ENCODE data around the gene CBLN3. TPM values are rescaled to one million over a fixed set of nuclear protein-coding genes. Genes with fewer than 3 reads are reported as not detected.

The CBLN3 gene
- total RNA-seq, 4 donors from 2014 or later, result 1.7 to 3.4 (median 2.3) TPM

DNA sequence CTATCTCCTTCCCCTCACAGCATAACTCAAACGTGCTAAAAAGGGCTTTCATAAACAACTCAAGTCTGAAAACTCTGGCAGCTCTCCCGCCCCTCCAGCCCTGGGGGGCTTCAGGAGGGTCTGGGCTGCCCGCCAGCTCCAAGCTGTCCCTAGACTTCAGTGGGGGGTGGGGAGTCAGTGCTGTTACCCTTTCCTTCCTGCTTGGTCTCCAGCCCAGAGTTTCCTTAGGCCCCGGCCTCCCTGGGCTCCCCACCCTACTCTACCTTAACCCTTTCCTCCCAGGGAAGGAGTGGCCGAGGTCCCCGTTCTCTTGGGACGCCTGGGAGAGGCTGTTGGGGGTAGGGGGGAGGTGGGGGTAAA is 31.2 kb downstream of the CBLN3 start:
- no peaks in the 10 kb centered on the region for H3K9me3 ChIP-seq
- no peaks in the 10 kb centered on the region for H3K36me3 ChIP-seq
- WGBS, 2 donors, result 14 to 19% methylated on average over 7 of the region's 7 CpGs
- no peaks in the 10 kb centered on the region for H3K27me3 ChIP-seq
- intact Hi-C loops (cut with DNase I), result no loop called here
- H3K27ac ChIP-seq, result peak overlapping the region; percentile 42 to 83 (median 77)
- peak in 1 of 2 donors; percentile 34 for DNase-seq
- TF ChIP-seq, protein P1, sequence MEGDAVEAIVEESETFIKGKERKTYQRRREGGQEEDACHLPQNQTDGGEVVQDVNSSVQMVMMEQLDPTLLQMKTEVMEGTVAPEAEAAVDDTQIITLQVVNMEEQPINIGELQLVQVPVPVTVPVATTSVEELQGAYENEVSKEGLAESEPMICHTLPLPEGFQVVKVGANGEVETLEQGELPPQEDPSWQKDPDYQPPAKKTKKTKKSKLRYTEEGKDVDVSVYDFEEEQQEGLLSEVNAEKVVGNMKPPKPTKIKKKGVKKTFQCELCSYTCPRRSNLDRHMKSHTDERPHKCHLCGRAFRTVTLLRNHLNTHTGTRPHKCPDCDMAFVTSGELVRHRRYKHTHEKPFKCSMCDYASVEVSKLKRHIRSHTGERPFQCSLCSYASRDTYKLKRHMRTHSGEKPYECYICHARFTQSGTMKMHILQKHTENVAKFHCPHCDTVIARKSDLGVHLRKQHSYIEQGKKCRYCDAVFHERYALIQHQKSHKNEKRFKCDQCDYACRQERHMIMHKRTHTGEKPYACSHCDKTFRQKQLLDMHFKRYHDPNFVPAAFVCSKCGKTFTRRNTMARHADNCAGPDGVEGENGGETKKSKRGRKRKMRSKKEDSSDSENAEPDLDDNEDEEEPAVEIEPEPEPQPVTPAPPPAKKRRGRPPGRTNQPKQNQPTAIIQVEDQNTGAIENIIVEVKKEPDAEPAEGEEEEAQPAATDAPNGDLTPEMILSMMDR (IDR thresholded peaks at IDR 0.05), result no peak
- no peak for TF ChIP-seq POLR2A (IDR thresholded peaks at IDR 0.05)
- peak overlapping the region in 1 of 3 donors; percentile 60 for H3K4me3 ChIP-seq (replicated peaks in 1 of 3)
- peaks cover 34 to 50% of the 10 kb centered on the region in 2 donors for H3K4me1 ChIP-seq

DNA sequence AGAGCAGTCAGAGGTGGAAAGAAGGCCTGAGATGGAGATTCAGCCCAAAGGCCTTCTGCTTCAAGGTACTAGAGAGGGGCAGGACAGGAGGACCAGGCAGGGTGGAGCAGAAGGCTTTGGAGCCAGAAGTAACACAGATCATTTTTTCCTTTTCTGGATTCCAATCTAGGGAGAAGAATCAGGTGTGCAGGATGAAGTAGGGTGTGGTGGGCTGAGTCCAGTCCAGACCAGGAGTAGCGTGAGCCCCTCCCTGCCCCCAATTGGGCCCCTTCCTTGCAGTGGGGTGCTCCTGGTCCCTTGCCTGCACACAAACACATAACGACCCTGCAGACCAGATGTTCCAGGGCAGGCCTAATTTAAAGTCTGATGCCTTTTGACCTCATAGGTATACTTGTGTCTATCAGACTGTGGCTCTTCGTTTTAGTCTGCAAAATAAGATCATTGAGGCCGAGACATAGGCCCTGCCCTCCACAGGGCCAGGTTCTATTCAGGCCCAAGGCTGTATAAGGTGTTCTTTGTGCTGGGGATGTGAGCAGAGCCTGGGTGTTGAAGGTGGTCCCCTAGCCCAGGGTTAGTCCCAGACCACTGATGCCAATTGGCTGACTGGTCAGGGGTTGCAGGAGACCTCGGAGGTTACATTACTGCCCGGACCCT is 31.7 kb downstream of the CBLN3 start:
- H3K27me3 ChIP-seq, result no peaks in the 10 kb centered on the region
- peak overlapping the region in 2 of 3 donors; percentile 77 to 83 for H3K27ac ChIP-seq
- H3K4me1 ChIP-seq, result peaks cover 34 to 45% of the 10 kb centered on the region in 2 donors
- H3K4me3 ChIP-seq (replicated peaks in 1 of 3), result no peak overlapping the region
- no peaks in the 10 kb centered on the region for H3K36me3 ChIP-seq
- TF ChIP-seq, protein P1 (IDR thresholded peaks at IDR 0.05), result no peak
- no peak for TF ChIP-seq POLR2A (IDR thresholded peaks at IDR 0.05)
- intact Hi-C loops (cut with DNase I), result no loop called here
- 62 to 70% methylated on average over 5 to 6 of the region's 6 CpGs for WGBS, 2 donors
- no peak for DNase-seq
- H3K9me3 ChIP-seq, result no peaks in the 10 kb centered on the region

DNA sequence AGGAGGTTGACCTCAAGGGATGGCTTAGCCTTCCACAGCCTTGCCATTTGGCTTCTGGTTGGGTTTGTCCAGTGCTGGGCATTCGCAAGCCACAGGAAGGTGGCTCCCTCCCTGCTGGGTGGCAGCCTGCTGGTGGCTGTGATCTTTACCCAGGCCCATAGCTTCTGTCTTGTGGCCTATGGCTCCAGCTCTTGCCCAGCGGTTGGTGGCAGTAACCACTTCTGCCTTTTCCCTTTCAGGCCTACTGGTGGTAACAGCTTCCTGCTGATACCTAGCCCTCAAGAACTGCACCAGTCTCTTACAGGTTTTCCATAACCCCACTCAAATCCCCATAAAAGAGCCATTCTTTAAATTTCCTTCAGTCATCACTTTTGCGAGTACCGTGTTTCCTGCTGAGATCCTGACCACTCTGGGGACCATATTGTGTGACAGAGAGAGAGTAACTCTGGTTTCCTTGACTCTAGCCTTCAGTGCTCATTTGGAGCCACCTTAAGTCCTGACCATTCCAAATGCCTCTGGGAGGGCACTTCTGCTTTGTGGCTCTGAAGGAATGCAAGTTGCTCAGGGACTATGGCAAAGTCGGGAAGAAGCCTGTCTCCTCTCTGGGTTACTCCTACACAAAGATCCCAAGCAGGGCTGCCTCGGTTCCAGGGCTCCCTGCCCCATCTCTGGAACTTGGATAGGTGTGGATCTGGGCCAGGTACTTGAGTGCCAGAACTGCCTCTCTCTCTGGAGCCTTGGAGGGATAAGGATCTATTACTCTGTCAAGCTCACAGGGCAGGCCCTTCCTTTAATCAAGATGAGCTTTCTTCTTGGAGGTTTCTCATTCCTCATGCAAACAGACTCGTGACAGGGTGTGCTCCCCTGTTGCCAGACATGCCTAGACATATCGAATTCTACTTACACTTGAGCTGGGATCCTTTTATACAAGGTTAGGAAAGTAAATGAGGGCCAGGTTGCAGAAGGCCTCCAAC is 33.6 kb downstream of the CBLN3 start:
- no peak for TF ChIP-seq POLR2A (IDR thresholded peaks at IDR 0.05)
- TF ChIP-seq, protein P1 (IDR thresholded peaks at IDR 0.05), result no peak
- 57% methylated on average over 8 of the region's 8 CpGs for WGBS, 2 donors
- no peaks in the 10 kb centered on the region for H3K36me3 ChIP-seq
- peak; percentile 46 to 52 for DNase-seq
- no peaks in the 10 kb centered on the region for H3K27me3 ChIP-seq
- intact Hi-C loops (cut with DNase I), result no loop called here
- H3K4me1 ChIP-seq, result peaks cover 21 to 33% of the 10 kb centered on the region in 2 donors
- no peak overlapping the region for H3K4me3 ChIP-seq (replicated peaks in 1 of 3)
- no peaks in the 10 kb centered on the region for H3K9me3 ChIP-seq
- no peak overlapping the region for H3K27ac ChIP-seq

DNA sequence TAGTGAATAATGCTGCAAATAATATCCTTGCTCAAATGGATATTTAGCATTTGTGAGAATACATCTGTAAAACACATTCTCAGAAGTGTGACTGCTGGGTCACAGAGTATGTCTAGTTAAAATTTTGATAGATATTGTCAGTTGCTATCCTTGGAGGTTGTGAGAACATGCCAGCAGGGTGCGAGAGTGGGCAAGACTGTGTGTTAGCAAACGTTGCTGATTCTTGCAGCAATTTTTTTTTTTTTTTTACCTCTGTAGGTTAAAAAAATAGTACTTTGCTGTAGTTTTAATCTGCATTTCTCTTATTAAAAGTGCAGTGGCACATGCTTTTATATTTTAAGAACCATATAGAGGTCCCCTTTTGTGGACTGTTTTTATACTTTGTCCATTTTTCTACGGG is 35.2 kb downstream of the CBLN3 start:
- TF ChIP-seq, protein P1 (IDR thresholded peaks at IDR 0.05), result no peak
- TF ChIP-seq POLR2A (IDR thresholded peaks at IDR 0.05), result no peak
- intact Hi-C loops (cut with DNase I), result no loop called here
- Histone ChIP-seq H3K4me3 (replicated peaks in 1 of 3) (no peak overlapping the region), H3K4me1 (peaks cover 5 to 17% of the 10 kb centered on the region in 2 donors), H3K36me3 (no peaks in the 10 kb centered on the region), H3K9me3 (no peaks in the 10 kb centered on the region), H3K27me3 (no peaks in the 10 kb centered on the region), H3K27ac (no peak overlapping the region)
- DNase-seq, result no peak
- 53 to 62% methylated on average over 3 of the region's 3 CpGs for WGBS, 2 donors
